BLaER1 treated with 17β-estradiol and CSF1 and Interleukin-3, amounts not matched to agents 10 nM and 100 nM (cell line): Measurements from ENCODE around the gene ENHO.

Experiments used
- H3K27ac ChIP-seq, 11 experiments: shearing (Covaris generic); formaldehyde crosslinking; 2 replicates each; pipeline ENCODE4 v1.8.1; 2022
- H3K27me3 ChIP-seq, 11 experiments: shearing (Covaris generic); formaldehyde crosslinking; 2 replicates each; pipeline ENCODE4 v1.8.1; 2022
- H3K36me3 ChIP-seq, 11 experiments: shearing (Covaris generic); formaldehyde crosslinking; 2 replicates each; pipeline ENCODE4 v1.8.1; 2022
- H3K4me1 ChIP-seq, 10 experiments: shearing (Covaris generic); formaldehyde crosslinking; 2 replicates each; pipeline ENCODE4 v1.8.1; 2022
- H3K4me2 ChIP-seq, 11 experiments: shearing (Covaris generic); formaldehyde crosslinking; 2 replicates each; pipeline ENCODE4 v1.8.1; 2022
- H3K4me3 ChIP-seq, 10 experiments: shearing (Covaris generic); formaldehyde crosslinking; 2 replicates each; pipeline ENCODE4 v1.8.1; 2022
- H3K9ac ChIP-seq, 11 experiments: shearing (Covaris generic); formaldehyde crosslinking; 2 replicates each; pipeline ENCODE4 v1.8.1; 2022
- H3K9me3 ChIP-seq, 11 experiments: shearing (Covaris generic); formaldehyde crosslinking; replicated peaks in 1 of 11; 2 replicates each; pipeline ENCODE4 v1.8.1; 2022
- H4K20me1 ChIP-seq, 11 experiments: shearing (Covaris generic); formaldehyde crosslinking; 2 replicates each; pipeline ENCODE4 v1.8.1; 2022
- Cebpa-rat ChIP-seq, 11 experiments: shearing (Covaris generic); IDR thresholded peaks; 2 replicates each; pipeline ENCODE4 v1.8.1; 2022

The ENHO gene

DNA sequence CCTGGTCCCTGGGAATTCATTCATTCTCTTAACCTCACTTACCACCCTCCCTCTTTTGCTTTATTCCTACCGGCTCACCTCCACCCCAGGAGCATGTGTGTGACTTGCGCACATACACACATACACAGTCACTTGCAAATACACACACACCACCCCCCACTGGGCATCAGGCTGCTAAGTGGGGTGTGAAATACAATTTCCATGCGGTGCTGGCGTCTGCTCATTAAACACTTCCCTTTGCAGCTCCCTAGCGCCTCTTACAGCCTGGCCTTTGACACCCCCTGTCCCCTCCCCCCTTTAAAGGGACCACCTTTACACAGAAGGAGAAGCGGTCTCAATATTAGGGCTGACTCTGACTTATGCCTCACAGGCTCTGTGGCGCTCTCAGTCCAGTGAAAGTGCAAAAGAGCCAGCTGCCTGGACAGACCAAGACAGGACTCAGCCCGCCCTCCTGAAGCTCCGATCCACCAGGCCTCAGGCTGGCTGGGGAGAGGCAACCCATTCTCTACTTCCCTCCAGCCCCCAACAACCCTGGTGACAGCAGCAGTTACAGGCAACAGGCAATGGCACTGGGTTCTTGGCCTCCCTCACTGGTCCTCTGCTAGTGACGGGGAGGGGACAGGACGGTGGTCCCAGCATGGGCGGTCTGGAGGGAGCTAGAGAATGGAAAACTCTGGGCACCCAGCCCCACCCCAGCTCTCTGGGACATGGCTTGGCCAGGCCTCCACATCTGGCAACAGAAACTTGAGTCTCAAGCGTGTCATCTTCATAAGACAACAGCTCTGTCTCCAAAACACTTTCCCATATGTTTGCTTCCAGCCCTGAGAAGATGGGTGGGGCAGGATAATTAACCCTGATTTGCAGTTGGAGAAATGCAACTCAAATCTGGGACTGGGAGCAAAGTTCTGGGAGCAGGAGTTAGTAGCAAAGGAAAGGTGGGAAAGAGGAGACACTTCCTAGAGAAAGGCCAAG is 12.0 kb downstream of the ENHO start:
- Histone ChIP-seq H4K20me1 (peaks cover 0 to 3% (median 0%) of the 10 kb centered on the region in 11 experiments; a peak in 3 of 22 replicates), H3K4me2 (peak overlapping the region in 2 of 11 experiments; percentile 7 to 17; a peak in 3 of 22 replicates), H3K36me3 (no peaks in the 10 kb centered on the region), H3K9me3 (no peaks in the 10 kb centered on the region), H3K27me3 (no peaks in the 10 kb centered on the region), H3K27ac (no peak overlapping the region), H3K4me1 (peaks cover 0 to 38% (median 28%) of the 10 kb centered on the region in 10 experiments; a peak in 17 of 20 replicates), H3K4me3 (no peak overlapping the region), H3K9ac (no peak overlapping the region)
- no peak for TF ChIP-seq Cebpa-rat (IDR thresholded peaks at IDR 0.05)

DNA sequence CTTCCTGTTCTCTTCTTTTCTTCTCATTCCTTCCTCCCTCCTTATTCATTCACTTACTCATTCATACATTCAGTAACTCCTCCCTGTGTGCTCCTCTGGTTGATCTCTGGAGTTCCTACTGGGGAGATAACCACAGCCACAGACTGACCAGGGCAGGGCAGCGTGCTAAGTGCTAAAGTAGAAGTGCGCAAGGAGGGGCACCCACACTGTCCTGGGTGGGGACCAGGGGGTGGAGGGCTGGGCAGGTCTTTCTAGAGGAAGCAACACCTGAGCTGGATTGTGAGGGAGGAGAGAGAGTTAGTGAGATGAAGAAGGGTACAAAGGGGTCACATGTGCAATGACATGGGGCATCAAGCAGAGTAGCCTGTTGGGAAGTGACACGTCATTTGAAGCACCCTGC is 13.8 kb downstream of the ENHO start:
- Histone ChIP-seq H3K36me3 (no peaks in the 10 kb centered on the region), H3K27me3 (no peaks in the 10 kb centered on the region), H3K27ac (no peak overlapping the region), H3K4me1 (peaks cover 0 to 29% (median 21%) of the 10 kb centered on the region in 10 experiments; a peak in 17 of 20 replicates), H3K4me2 (no peak overlapping the region), H3K9ac (no peak overlapping the region), H3K9me3 (no peaks in the 10 kb centered on the region), H3K4me3 (no peak overlapping the region), H4K20me1 (peaks cover 0 to 5% (median 0%) of the 10 kb centered on the region in 11 experiments; a peak in 3 of 22 replicates)
- no peak for TF ChIP-seq Cebpa-rat (IDR thresholded peaks at IDR 0.05)

DNA sequence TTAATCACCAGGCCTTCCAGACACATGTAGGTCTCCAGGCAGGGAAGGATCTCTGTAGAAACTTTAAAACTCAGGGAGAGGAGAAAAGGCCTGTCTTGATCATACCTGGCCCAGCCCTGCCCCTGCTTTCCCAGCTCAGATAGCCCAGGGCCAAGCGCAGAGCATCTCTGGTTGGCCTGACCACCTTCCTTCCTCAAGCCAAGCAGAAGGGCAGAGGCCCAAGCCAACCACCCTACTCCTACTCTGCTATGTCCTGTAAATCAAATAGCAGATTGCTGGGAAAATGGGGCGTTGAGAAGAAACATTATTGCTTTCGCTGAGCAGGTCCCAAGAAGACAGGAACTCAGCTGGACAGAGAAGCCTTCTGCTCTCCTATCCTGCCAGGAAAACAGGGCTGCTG is 14.3 kb downstream of the ENHO start:
- H3K9ac ChIP-seq = no peak overlapping the region
- no peaks in the 10 kb centered on the region for H3K27me3 ChIP-seq
- H3K4me3 ChIP-seq = no peak overlapping the region
- H3K36me3 ChIP-seq = no peaks in the 10 kb centered on the region
- H3K27ac ChIP-seq = no peak overlapping the region
- H3K4me1 ChIP-seq = peaks cover 0 to 24% (median 16%) of the 10 kb centered on the region in 10 experiments; a peak in 17 of 20 replicates
- TF ChIP-seq Cebpa-rat (IDR thresholded peaks at IDR 0.05) = no peak
- H3K9me3 ChIP-seq = no peaks in the 10 kb centered on the region
- H4K20me1 ChIP-seq = peaks cover 0 to 5% (median 0%) of the 10 kb centered on the region in 11 experiments; a peak in 3 of 22 replicates
- no peak overlapping the region for H3K4me2 ChIP-seq

GRCh38 chr9:34507966-34508365 is 14.8 kb downstream of the ENHO start:
- no peak for TF ChIP-seq Cebpa-rat (IDR thresholded peaks at IDR 0.05)
- no peaks in the 10 kb centered on the region for H3K27me3 ChIP-seq
- no peak overlapping the region for H3K4me3 ChIP-seq
- no peak overlapping the region for H3K9ac ChIP-seq
- no peak overlapping the region for H3K27ac ChIP-seq
- no peak overlapping the region for H3K4me2 ChIP-seq
- H3K9me3 ChIP-seq = no peaks in the 10 kb centered on the region
- H3K4me1 ChIP-seq = peaks cover 0 to 19% (median 11%) of the 10 kb centered on the region in 10 experiments; a peak in 17 of 20 replicates
- H4K20me1 ChIP-seq = peaks cover 0 to 5% (median 0%) of the 10 kb centered on the region in 11 experiments; a peak in 3 of 22 replicates
- H3K36me3 ChIP-seq = no peaks in the 10 kb centered on the region

DNA sequence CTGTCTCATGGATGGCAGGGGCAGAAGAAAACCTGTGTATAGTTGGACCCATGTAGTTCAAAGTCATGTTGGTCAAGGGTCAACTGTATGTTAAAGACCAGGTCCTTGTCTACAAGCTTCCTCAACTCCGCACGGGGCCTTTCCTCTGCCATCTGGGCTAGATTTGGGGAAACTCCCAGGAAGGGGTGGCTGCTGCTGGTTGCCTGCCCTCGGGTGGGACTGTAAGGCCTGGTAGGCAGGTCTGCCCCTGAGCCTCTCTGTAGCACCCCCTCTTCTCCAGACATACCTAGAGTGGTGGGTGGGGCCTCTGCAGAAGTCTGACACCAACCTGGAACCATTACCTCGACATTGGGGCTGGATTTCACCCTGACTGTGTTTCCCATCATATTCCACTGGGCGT is 15.2 kb downstream of the ENHO start:
- H3K36me3 ChIP-seq = no peaks in the 10 kb centered on the region
- H3K4me3 ChIP-seq = no peak overlapping the region
- TF ChIP-seq Cebpa-rat (IDR thresholded peaks at IDR 0.05) = no peak
- H3K9ac ChIP-seq = no peak overlapping the region
- H3K4me2 ChIP-seq = no peak overlapping the region
- no peak overlapping the region for H3K27ac ChIP-seq
- no peaks in the 10 kb centered on the region for H3K27me3 ChIP-seq
- H3K4me1 ChIP-seq = peaks cover 0 to 15% (median 7%) of the 10 kb centered on the region in 10 experiments; a peak in 17 of 20 replicates
- no peaks in the 10 kb centered on the region for H3K9me3 ChIP-seq
- peaks cover 0 to 10% (median 0%) of the 10 kb centered on the region in 11 experiments; a peak in 2 of 22 replicates for H4K20me1 ChIP-seq

DNA sequence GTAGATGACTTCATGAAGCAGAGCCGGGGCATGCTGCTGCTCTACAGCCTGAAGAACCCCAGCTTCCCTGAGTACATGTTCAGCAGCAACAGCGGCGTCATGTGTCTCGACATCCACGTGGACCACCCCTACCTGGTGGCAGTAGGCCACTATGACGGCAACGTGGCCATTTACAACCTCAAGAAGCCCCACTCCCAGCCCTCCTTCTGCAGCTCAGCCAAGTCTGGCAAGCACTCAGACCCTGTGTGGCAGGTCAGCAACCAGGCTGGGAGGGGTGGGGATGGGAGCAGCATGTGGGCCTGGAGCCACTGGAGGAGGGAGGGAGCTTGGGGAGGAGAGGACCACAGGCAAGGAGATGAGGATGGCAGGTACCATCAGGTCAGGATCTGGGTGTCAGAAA is 16.2 kb downstream of the ENHO start:
- Histone ChIP-seq H3K9ac (no peak overlapping the region), H3K27me3 (no peaks in the 10 kb centered on the region), H4K20me1 (peaks cover 0 to 16% (median 0%) of the 10 kb centered on the region in 11 experiments; a peak in 2 of 22 replicates), H3K36me3 (no peaks in the 10 kb centered on the region), H3K4me1 (peaks cover 0 to 6% (median 0%) of the 10 kb centered on the region in 10 experiments; a peak in 3 of 20 replicates), H3K4me2 (no peak overlapping the region), H3K9me3 (no peaks in the 10 kb centered on the region), H3K4me3 (no peak overlapping the region), H3K27ac (no peak overlapping the region)
- no peak for TF ChIP-seq Cebpa-rat (IDR thresholded peaks at IDR 0.05)

DNA sequence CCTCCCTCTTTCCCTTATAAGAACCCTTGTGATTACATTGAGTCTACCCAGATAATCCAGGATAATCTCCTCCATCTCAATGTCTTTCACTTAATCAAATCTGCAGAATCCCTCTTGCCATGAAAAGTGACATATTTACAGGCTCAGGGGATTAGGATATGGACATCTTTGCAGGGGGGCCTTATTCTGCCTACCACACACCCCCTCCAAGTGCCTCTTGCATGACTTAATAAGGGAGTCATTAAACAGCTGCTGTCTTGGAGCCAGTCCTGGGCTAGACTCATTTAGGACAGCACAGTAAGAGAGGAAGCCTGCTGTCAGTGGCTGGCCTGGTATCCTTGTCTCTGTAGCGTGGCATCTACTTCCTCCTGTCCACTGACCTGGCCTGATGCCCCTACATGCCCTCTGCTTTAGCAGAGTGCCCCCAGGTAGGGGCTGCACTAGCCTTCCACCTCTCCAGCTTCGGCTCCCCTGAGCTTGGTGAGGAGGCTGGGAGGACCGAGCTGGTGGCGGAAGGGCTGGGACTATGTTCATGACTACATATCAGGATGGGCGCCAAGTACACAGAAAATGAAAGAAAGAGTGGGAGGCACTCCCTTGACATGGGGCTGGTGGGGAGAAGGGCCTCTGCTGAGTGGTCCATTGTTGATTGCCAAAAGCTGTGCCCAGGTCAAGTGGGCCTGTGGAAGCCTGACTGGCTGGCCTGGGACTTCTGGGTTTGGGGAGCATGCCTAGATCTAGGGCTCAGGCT is 17.2 kb downstream of the ENHO start:
- H3K4me2 ChIP-seq = no peak overlapping the region
- no peak for TF ChIP-seq Cebpa-rat (IDR thresholded peaks at IDR 0.05)
- H3K9me3 ChIP-seq = no peaks in the 10 kb centered on the region
- peaks cover 0 to 4% (median 0%) of the 10 kb centered on the region in 10 experiments; a peak in 1 of 20 replicates for H3K4me1 ChIP-seq
- H3K36me3 ChIP-seq = no peaks in the 10 kb centered on the region
- no peak overlapping the region for H3K4me3 ChIP-seq
- peaks cover 0 to 16% (median 0%) of the 10 kb centered on the region in 11 experiments; a peak in 2 of 22 replicates for H4K20me1 ChIP-seq
- no peaks in the 10 kb centered on the region for H3K27me3 ChIP-seq
- no peak overlapping the region for H3K27ac ChIP-seq
- H3K9ac ChIP-seq = no peak overlapping the region

GRCh38 chr9:34503406-34503805 is 19.4 kb downstream of the ENHO start:
- H3K4me1 ChIP-seq = no peaks in the 10 kb centered on the region; a peak in 1 of 20 replicates
- H3K36me3 ChIP-seq = no peaks in the 10 kb centered on the region
- no peak overlapping the region for H3K27ac ChIP-seq
- peaks cover 0 to 16% (median 0%) of the 10 kb centered on the region in 11 experiments; a peak in 4 of 22 replicates for H4K20me1 ChIP-seq
- H3K4me2 ChIP-seq = no peak overlapping the region
- no peak overlapping the region for H3K9ac ChIP-seq
- no peaks in the 10 kb centered on the region for H3K27me3 ChIP-seq
- no peak overlapping the region for H3K4me3 ChIP-seq
- TF ChIP-seq Cebpa-rat (IDR thresholded peaks at IDR 0.05) = no peak
- H3K9me3 ChIP-seq = no peaks in the 10 kb centered on the region

- no peak for TF ChIP-seq Cebpa-rat (IDR thresholded peaks at IDR 0.05)
- H3K9ac ChIP-seq = no peak overlapping the region
Measured at GRCh38 chr9:34502891-34503290, 19.9 kb downstream of the ENHO start.

More at GRCh38 chr9:34502891-34503290, 19.9 kb downstream of the ENHO start:
- Histone ChIP-seq H3K27ac (no peak overlapping the region), H3K9me3 (no peaks in the 10 kb centered on the region), H3K27me3 (no peaks in the 10 kb centered on the region), H3K4me3 (no peak overlapping the region), H3K4me2 (no peak overlapping the region), H4K20me1 (peaks cover 0 to 16% (median 0%) of the 10 kb centered on the region in 11 experiments; a peak in 6 of 22 replicates), H3K36me3 (no peaks in the 10 kb centered on the region), H3K4me1 (no peaks in the 10 kb centered on the region; a peak in 1 of 20 replicates)
